HEK293T (cell line): ENCODE data around the gene TUT1.

ENCODE experiments used
- ELF4 ChIP-seq: fragments of 450-650 bp; IDR thresholded peaks from 2 replicates; pipeline ENCODE4 v1.6.1; 2017; ENCODE audit warnings: antibody characterized with exemption
- FOXA1 ChIP-seq: fragments of 450-650 bp; IDR thresholded peaks from 2 replicates; pipeline ENCODE4 v1.6.1; 2016; ENCODE audit warnings: mild to moderate bottlenecking
- FOXK2 ChIP-seq: fragments of 450-650 bp; IDR thresholded peaks from 2 replicates; pipeline ENCODE4 v1.6.1; 2016; ENCODE audit warnings: mild to moderate bottlenecking
- LEF1 ChIP-seq: fragments of 450-650 bp; IDR thresholded peaks from 2 replicates; pipeline ENCODE4 v1.6.1; 2017; ENCODE audit warnings: mild to moderate bottlenecking, borderline replicate concordance
- NFRKB ChIP-seq: fragments of 450-650 bp; IDR thresholded peaks from 2 replicates; pipeline ENCODE4 v1.6.1; 2016; ENCODE audit warnings: mild to moderate bottlenecking, moderate library complexity
- SP1 ChIP-seq: fragments of 450-650 bp; IDR thresholded peaks from 2 replicates; pipeline ENCODE4 v1.6.1; 2017
- SUZ12 ChIP-seq: fragments of 450-650 bp; IDR thresholded peaks from 2 replicates; pipeline ENCODE4 v1.6.1; 2016; ENCODE audit warnings: mild to moderate bottlenecking
- TF ChIP-seq, protein P1 (sequence below): fragments of 450-650 bp; IDR thresholded peaks from 2 replicates; pipeline ENCODE4 v1.6.1; 2016

DNA sequence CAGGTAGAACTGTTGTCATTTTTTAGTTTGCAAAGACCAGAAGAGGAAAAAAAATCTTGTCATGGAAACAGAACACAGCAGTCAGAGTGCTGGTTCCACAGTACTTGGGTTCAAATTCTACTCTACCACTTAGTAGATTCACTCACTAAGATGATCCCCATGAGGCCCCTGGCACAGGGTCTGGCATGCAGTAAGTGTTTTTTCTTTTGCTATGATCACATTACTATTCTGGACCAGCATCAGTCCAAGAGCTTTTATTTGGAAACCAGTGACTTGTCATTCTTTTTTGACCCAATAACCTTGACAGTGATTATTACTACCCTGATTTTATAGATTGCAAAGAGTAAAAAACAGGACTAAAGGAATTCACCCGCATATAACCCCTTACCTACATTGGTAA lies 21.7 kb downstream of the TUT1 start:
- TF ChIP-seq SUZ12: no peak
- TF ChIP-seq SP1: no peak
- no peak for TF ChIP-seq ELF4
- TF ChIP-seq FOXA1: no peak
- no peak for TF ChIP-seq LEF1
- TF ChIP-seq, protein P1, sequence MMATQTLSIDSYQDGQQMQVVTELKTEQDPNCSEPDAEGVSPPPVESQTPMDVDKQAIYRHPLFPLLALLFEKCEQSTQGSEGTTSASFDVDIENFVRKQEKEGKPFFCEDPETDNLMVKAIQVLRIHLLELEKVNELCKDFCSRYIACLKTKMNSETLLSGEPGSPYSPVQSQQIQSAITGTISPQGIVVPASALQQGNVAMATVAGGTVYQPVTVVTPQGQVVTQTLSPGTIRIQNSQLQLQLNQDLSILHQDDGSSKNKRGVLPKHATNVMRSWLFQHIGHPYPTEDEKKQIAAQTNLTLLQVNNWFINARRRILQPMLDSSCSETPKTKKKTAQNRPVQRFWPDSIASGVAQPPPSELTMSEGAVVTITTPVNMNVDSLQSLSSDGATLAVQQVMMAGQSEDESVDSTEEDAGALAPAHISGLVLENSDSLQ: no peak
- no peak for TF ChIP-seq NFRKB
- TF ChIP-seq FOXK2: no peak
